ENCODE data around the gene NOTCH1. TPM values are rescaled to one million over a fixed set of nuclear protein-coding genes. Genes with fewer than 3 reads are reported as not detected.

The NOTCH1 gene
- total RNA-seq, 2 experiments from 2014 or later = 45.7 to 47.6 TPM

DNA sequence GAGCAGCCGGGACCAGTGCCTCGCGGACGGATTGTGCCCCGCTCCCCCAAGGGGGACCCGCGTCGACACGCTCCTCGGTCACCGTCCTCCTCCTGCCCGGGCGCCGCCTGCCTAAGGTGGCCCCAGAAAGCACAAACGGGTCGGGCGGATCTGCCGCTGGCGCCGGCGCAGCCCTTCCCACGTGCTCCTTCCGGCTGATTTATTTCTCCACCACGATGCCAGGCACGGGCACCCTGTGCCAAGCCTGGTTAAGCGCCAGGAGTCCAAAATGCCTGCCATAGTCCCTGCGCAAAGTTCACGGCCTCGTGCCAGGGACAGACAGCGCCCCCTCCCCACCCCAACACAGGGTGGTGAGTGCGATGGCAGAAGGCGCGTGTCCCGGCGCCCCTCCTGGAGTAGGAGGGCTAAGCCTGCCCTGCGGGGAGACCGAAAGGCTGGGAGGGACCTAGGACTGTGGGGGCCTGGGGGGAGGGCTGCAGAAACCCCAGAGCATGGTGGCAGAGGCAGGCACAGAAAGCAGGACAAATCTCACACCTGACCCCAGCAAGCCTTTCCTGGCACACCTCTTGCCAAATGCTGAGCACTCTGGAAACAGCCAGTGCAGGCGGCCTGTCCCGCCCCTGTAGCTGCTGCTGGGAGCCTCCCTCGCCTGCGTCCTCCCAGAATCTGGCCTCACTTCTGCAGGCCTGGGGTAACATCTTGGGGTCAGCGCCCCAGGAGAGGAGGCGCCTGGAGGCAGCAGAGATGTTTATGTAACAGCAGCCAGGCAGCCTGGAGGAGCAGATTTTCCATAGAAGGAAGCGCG lies 1.1 kb upstream of the NOTCH1 start:
- POLR2A ChIA-PET = interaction anchor here (1.0 to 2.5 kb wide), 3 partner anchors 13 to 63 kb away, joined by 3 to 15 read pairs (median 4); no protein-coding TSS in a partner anchor
- peak overlapping the region; percentile 76 for H3K4me3 Mint-ChIP-seq
- H3K4me1 Mint-ChIP-seq (ENCODE audit: low read depth) = peaks cover 38% of the 10 kb centered on the region
- TF ChIP-seq, protein P1, sequence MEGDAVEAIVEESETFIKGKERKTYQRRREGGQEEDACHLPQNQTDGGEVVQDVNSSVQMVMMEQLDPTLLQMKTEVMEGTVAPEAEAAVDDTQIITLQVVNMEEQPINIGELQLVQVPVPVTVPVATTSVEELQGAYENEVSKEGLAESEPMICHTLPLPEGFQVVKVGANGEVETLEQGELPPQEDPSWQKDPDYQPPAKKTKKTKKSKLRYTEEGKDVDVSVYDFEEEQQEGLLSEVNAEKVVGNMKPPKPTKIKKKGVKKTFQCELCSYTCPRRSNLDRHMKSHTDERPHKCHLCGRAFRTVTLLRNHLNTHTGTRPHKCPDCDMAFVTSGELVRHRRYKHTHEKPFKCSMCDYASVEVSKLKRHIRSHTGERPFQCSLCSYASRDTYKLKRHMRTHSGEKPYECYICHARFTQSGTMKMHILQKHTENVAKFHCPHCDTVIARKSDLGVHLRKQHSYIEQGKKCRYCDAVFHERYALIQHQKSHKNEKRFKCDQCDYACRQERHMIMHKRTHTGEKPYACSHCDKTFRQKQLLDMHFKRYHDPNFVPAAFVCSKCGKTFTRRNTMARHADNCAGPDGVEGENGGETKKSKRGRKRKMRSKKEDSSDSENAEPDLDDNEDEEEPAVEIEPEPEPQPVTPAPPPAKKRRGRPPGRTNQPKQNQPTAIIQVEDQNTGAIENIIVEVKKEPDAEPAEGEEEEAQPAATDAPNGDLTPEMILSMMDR (IDR thresholded peaks at IDR 0.05) = no peak
- no peaks in the 10 kb centered on the region for H3K27me3 Mint-ChIP-seq
- peaks cover 16% of the 10 kb centered on the region for H3K36me3 Mint-ChIP-seq (ENCODE audit: low read depth)
- ATAC-seq = peak; percentile 15
- intact Hi-C loops (cut with micrococcal nuclease) = no loop called here
- no peaks in the 10 kb centered on the region for H3K9me3 Mint-ChIP-seq
- peak overlapping the region; percentile 61 for H3K27ac Mint-ChIP-seq
- CTCF ChIA-PET = no interaction called here
- DNase-seq = peak; percentile 74

DNA sequence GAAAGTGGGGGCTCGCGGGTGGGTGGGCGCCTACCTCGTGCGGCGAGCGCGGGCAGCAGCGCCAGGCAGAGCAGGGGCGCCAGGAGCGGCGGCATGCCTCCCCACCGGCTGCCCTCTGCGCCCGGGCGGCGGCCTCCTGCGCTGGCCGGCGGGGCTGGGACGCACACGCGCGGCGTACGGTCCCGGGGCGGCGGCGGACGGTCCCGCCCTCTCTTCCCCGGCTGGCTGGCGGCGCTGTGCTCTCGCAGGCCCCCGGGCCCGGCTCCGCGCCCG lies 220 bp downstream of the NOTCH1 start:
- TF ChIP-seq, protein P1 (IDR thresholded peaks at IDR 0.05) = no peak
- DNase-seq = no peak
- CTCF ChIA-PET = no interaction called here
- Mint-ChIP-seq H3K4me1 (ENCODE audit: low read depth) (peaks cover 37% of the 10 kb centered on the region), H3K27me3 (no peaks in the 10 kb centered on the region), H3K36me3 (ENCODE audit: low read depth) (peaks cover 21% of the 10 kb centered on the region), H3K9me3 (no peaks in the 10 kb centered on the region), H3K4me3 (no peak overlapping the region), H3K27ac (no peak overlapping the region)
- no peak for ATAC-seq
- POLR2A ChIA-PET = interaction anchor here (1.0 to 2.5 kb wide), 3 partner anchors 12 to 62 kb away, joined by 3 to 15 read pairs (median 4); no protein-coding TSS in a partner anchor
- intact Hi-C loops (cut with micrococcal nuclease) = no loop called here

DNA sequence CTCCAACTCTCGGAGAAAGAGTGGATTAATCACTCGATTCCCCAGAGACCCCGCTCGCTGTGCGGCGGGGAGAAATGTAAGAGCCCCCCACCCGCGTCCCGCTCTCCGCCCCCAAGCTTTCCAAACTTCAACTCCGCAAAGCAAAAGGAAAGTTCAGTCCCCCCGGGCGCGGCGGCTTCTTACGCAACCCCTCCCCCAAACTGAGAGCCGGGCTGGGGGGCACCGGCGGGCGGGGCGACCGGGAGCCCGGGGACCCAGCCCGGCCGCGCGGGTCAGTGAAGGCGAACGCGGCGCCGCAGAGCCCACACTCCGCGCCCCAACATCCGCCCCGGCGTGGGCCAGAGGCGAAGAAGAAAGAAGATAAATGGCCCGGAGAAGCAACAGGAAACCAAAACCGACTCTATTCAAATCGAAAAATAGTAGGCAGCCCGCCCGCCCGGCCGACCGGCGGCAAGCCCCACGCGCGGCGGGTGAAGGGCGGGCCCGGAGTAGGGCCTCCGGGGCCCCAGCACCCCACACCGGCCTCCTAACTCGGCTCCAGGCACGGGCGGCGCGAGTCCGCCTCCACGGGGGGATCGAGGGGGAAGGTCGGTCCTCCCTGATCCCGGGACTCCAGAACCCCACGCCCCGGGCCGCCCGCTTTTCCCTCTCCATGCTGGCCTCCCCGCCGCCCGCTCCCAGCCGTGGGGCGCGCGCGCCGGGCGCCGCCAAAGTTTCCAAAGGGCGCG lies 720 bp downstream of the NOTCH1 start:
- DNase-seq (peak; percentile 80), ATAC-seq (peak; percentile 21)
- intact Hi-C loops (cut with micrococcal nuclease) = no loop called here
- TF ChIP-seq, protein P1 (IDR thresholded peaks at IDR 0.05) = no peak
- POLR2A ChIA-PET = interaction anchor here (0.8 to 2.5 kb wide), 4 partner anchors 11 to 61 kb away, joined by 3 to 15 read pairs (median 7); no protein-coding TSS in a partner anchor
- Mint-ChIP-seq H3K36me3 (ENCODE audit: low read depth) (peaks cover 22% of the 10 kb centered on the region), H3K9me3 (no peaks in the 10 kb centered on the region), H3K27ac (peak overlapping the region; percentile 88), H3K4me3 (peak overlapping the region; percentile 90), H3K27me3 (no peaks in the 10 kb centered on the region), H3K4me1 (ENCODE audit: low read depth) (peaks cover 41% of the 10 kb centered on the region)
- CTCF ChIA-PET = no interaction called here

DNA sequence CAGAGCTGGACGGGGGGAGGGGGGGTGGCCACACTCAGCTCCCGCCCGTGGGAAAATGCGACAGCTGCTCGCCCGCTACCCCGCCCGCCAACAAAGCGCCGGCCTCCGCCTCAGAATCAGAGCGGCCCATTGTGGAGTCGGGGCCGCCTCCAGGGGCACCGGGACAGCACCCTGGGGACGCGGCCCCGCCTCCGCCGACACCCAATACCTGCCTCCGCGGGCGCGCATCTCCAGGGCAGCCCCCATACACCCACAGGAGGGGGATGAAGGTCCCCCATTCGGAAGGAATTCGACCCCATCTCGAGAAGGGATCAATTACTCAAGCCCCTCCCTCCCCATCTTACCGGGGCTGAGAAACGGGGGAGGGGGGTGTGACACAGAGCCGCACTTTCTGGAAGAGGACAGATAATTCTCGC lies 1.3 kb downstream of the NOTCH1 start:
- TF ChIP-seq, protein P1 (IDR thresholded peaks at IDR 0.05) = no peak
- ChIA-PET POLR2A (interaction anchor here (0.8 to 1.5 kb wide), 3 partner anchors 11 to 61 kb away, joined by 3 to 9 read pairs (median 5); no protein-coding TSS in a partner anchor), CTCF (no interaction called here)
- peak; percentile 82 for DNase-seq
- no peaks in the 10 kb centered on the region for H3K27me3 Mint-ChIP-seq
- peak overlapping the region; percentile 88 for H3K27ac Mint-ChIP-seq
- peaks cover 22% of the 10 kb centered on the region for H3K36me3 Mint-ChIP-seq (ENCODE audit: low read depth)
- H3K4me3 Mint-ChIP-seq = peak overlapping the region; percentile 90
- intact Hi-C loops (cut with micrococcal nuclease) = no loop called here
- no peaks in the 10 kb centered on the region for H3K9me3 Mint-ChIP-seq
- peaks cover 46% of the 10 kb centered on the region for H3K4me1 Mint-ChIP-seq (ENCODE audit: low read depth)
- peak; percentile 17 for ATAC-seq

Data from activated CD8-positive, alpha-beta T cell treated with anti-CD3 and anti-CD28 coated beads for 36 hours (primary cell).